GM23338 (cell line): Measurements from ENCODE around the gene RAB11FIP4. TPM values are rescaled to one million over a fixed set of nuclear protein-coding genes. Genes with fewer than 3 reads are reported as not detected.

ENCODE experiments used
- ATAC-seq: fragments of 200-7000 bp; cut with Tn5 transposase; 3 replicates; pipeline ENCODE4 v1.9.1; 2020
- DNase-seq: peaks from one replicate; pipeline ENCODE4 v3.0.0-alpha.2; 2015; ENCODE audit warnings: low spot score
- H2AFZ ChIP-seq: fragments of 200-600 bp; sonication (generic); 2 replicates; pipeline ENCODE4 v1.8.0; 2016; ENCODE audit warnings: antibody characterized with exemption, mild to moderate bottlenecking, moderate library complexity
- H3F3A ChIP-seq: fragments of 200-600 bp; sonication (generic); replicated peaks from 2 replicates; pipeline ENCODE4 v1.8.0; 2017; ENCODE audit warnings: antibody characterized with exemption, mixed run types, low read depth
- H3K27ac ChIP-seq: fragments of 200-600 bp; sonication (generic); 2 replicates; pipeline ENCODE4 v1.6.1; 2016; ENCODE audit warnings: low read depth
- H3K27me3 ChIP-seq: fragments of 200-600 bp; sonication (generic); 2 replicates; pipeline ENCODE4 v1.8.0; 2016; ENCODE audit warnings: mild to moderate bottlenecking, mixed run types, moderate library complexity; ENCODE audit not compliant: insufficient read depth
- H3K36me3 ChIP-seq: fragments of 200-600 bp; sonication (generic); 2 replicates; pipeline ENCODE4 v1.8.0; 2016; ENCODE audit warnings: mild to moderate bottlenecking; ENCODE audit not compliant: insufficient read depth
- H3K4me1 ChIP-seq: fragments of 200-600 bp; sonication (generic); 2 replicates; pipeline ENCODE4 v1.8.0; 2016; ENCODE audit warnings: mild to moderate bottlenecking, moderate library complexity; ENCODE audit not compliant: insufficient read depth
- H3K4me2 ChIP-seq: fragments of 200-600 bp; sonication (generic); 2 replicates; pipeline ENCODE4 v1.7.1; 2017; ENCODE audit warnings: mixed run types
- H3K4me3 ChIP-seq: fragments of 200-600 bp; sonication (generic); 2 replicates; pipeline ENCODE4 v1.6.1; 2016; ENCODE audit warnings: mixed run types
- H3K79me2 ChIP-seq: fragments of 200-600 bp; sonication (generic); replicated peaks from 2 replicates; pipeline ENCODE4 v1.8.0; 2017; ENCODE audit warnings: mild to moderate bottlenecking; ENCODE audit not compliant: insufficient read depth
- H3K9me2 ChIP-seq: fragments of 200-600 bp; sonication (generic); 2 replicates; pipeline ENCODE4 v1.8.0; 2017; ENCODE audit not compliant: insufficient read depth
- H4K20me1 ChIP-seq: fragments of 200-600 bp; sonication (generic); replicated peaks from 2 replicates; pipeline ENCODE4 v1.8.0; 2017; ENCODE audit warnings: mild to moderate bottlenecking; ENCODE audit not compliant: insufficient read depth
- H3K27ac Mint-ChIP-seq: 2 replicates; pipeline ENCODE4 v1.8.0; 2020; ENCODE audit warnings: inconsistent platforms, mild to moderate bottlenecking, moderate library complexity, mixed read lengths
- H3K27me3 Mint-ChIP-seq: 3 replicates; pipeline ENCODE4 v1.8.0; 2022; ENCODE audit warnings: low read depth, mild to moderate bottlenecking, moderate library complexity, mixed read lengths, inconsistent platforms; ENCODE audit not compliant: insufficient read depth, poor library complexity
- H3K36me3 Mint-ChIP-seq: 3 replicates; pipeline ENCODE4 v1.8.0; 2021; ENCODE audit warnings: low read depth, mild to moderate bottlenecking, inconsistent platforms, moderate library complexity, mixed read lengths
- H3K4me1 Mint-ChIP-seq: 3 replicates; pipeline ENCODE4 v1.8.0; 2020; ENCODE audit warnings: mild to moderate bottlenecking, inconsistent platforms, mixed read lengths
- H3K4me3 Mint-ChIP-seq: 3 replicates; pipeline ENCODE4 v1.8.0; 2021; ENCODE audit warnings: moderate library complexity, mild to moderate bottlenecking, inconsistent platforms, mixed read lengths
- H3K9me3 Mint-ChIP-seq: 3 replicates; pipeline ENCODE4 v1.8.0; 2020; ENCODE audit warnings: moderate library complexity, mild to moderate bottlenecking, inconsistent platforms, mixed read lengths
- CREB1 ChIP-seq: fragments of 250-450 bp; sonication (Bioruptor Pico); IDR thresholded peaks from 2 replicates; pipeline ENCODE4 v1.5.0; 2020; ENCODE audit warnings: low read depth, mild to moderate bottlenecking, moderate library complexity
- ETS1 ChIP-seq: IDR thresholded peaks from 2 replicates; pipeline ENCODE4 v1.6.1; 2016; ENCODE audit warnings: antibody characterized with exemption
- EZH2 ChIP-seq: fragments of 200-600 bp; sonication (generic); IDR thresholded peaks from one replicate; pipeline ENCODE4 v1.8.0; 2017; ENCODE audit warnings: antibody characterized with exemption, mild to moderate bottlenecking, low read depth; ENCODE audit not compliant: unreplicated experiment
- EZH2phosphoT487 ChIP-seq: fragments of 200-600 bp; sonication (generic); IDR thresholded peaks from one replicate; pipeline ENCODE4 v1.8.1; 2018; ENCODE audit warnings: antibody characterized with exemption; ENCODE audit not compliant: unreplicated experiment
- NANOG ChIP-seq: IDR thresholded peaks from 2 replicates; pipeline ENCODE4 v1.6.1; 2016; ENCODE audit warnings: antibody characterized with exemption, borderline replicate concordance
- POLR2AphosphoS5 ChIP-seq: IDR thresholded peaks from 2 replicates; pipeline ENCODE4 v1.6.1; 2016; ENCODE audit warnings: antibody characterized with exemption, low read depth
- REST ChIP-seq: IDR thresholded peaks from one replicate; pipeline ENCODE4 v1.6.1; 2018; ENCODE audit warnings: antibody characterized with exemption; ENCODE audit not compliant: unreplicated experiment
- STAT1 ChIP-seq: IDR thresholded peaks from one replicate; pipeline ENCODE4 v1.6.1; 2016; ENCODE audit warnings: antibody characterized with exemption; ENCODE audit not compliant: unreplicated experiment
- ZNF114 ChIP-seq: fragments of 250-450 bp; sonication (Bioruptor Pico); IDR thresholded peaks from 2 replicates; pipeline ENCODE4 v1.5.0; 2020; ENCODE audit warnings: mild to moderate bottlenecking, moderate library complexity
- ZNF331 ChIP-seq: fragments of 250-450 bp; sonication (Bioruptor Pico); IDR thresholded peaks from 2 replicates; pipeline ENCODE4 v1.5.0; 2020; ENCODE audit warnings: low read depth, mild to moderate bottlenecking, moderate library complexity
- ZNF462 ChIP-seq: fragments of 250-450 bp; sonication (Bioruptor Pico); IDR thresholded peaks from 2 replicates; pipeline ENCODE4 v1.5.0; 2020; ENCODE audit warnings: mild to moderate bottlenecking, moderate library complexity
- polyA plus RNA-seq: library from polyadenylated mRNA; unstranded; fragments of >200 nt; fragmentation: Nextera tagmentation; extraction: Ambion mirVana; gene quantifications from 2 replicates; pipeline ENCODE4 v1.2.1, GENCODE V29; 2016
- total RNA-seq: library from RNA; depleted of rRNA; stranded (reverse); fragments of >200 nt; shearing (Covaris generic); gene quantifications from 2 replicates; pipeline ENCODE4 v1.2.3, GENCODE V29; 2014

Gene RAB11FIP4
- total and polyA plus RNA-seq, 2 experiments from 2014 or later: 26.0 to 65.6 TPM

GRCh38 chr17:31389657-31390381 is 1.7 kb upstream of the RAB11FIP4 start:
- Mint-ChIP-seq H3K9me3 (no peaks in the 10 kb centered on the region), H3K27me3 (peaks cover 35% of the 10 kb centered on the region), H3K27ac (no peak overlapping the region), H3K36me3 (no peaks in the 10 kb centered on the region; the same call in 2 of the 3 replicates), H3K4me1 (peaks cover 13% of the 10 kb centered on the region), H3K4me3 (peak overlapping the region; percentile 79)
- Histone ChIP-seq H3K27ac (no peak overlapping the region), H3K4me3 (peak overlapping the region; percentile 42; the same call in 1 of the 2 replicates), H3K36me3 (no peaks in the 10 kb centered on the region), H3K9me2 (no peaks in the 10 kb centered on the region), H3K4me1 (peaks cover 7% of the 10 kb centered on the region; the same call in 1 of the 2 replicates), H4K20me1 (no peaks in the 10 kb centered on the region; the same call in 1 of the 2 replicates), H3K4me2 (peak overlapping the region; percentile 74), H3K27me3 (peaks cover 32% of the 10 kb centered on the region), H2AFZ (peak overlapping the region; percentile 83), H3F3A (peaks cover 9% of the 10 kb centered on the region; the same call in 1 of the 2 replicates), H3K79me2 (no peaks in the 10 kb centered on the region)
- peak; percentile 23 for DNase-seq
- TF ChIP-seq EZH2 (no peak), REST (no peak), ZNF462 (CRISPR knock-in tag) (no peak), ZNF114 (CRISPR knock-in tag) (no peak), ZNF331 (CRISPR knock-in tag) (no peak), EZH2phosphoT487 (no peak), ETS1 (no peak), STAT1 (no peak), POLR2AphosphoS5 (no peak), NANOG (no peak), CREB1 (CRISPR knock-in tag) (no peak)
- ATAC-seq: peak; percentile 7
